Stimulated activated CD4-positive, alpha-beta T cell treated with anti-CD3 and anti-CD28 coated beads, Interleukin-2, amount 100 ng/mL, for 4 hours (primary cell): Measurements from ENCODE around the gene AFTPH.

Experiments
- DNase-seq: peaks from one replicate; pipeline ENCODE4 v3.0.0-alpha.2; 2020; ENCODE audit warnings: low read depth

The AFTPH gene

DNA sequence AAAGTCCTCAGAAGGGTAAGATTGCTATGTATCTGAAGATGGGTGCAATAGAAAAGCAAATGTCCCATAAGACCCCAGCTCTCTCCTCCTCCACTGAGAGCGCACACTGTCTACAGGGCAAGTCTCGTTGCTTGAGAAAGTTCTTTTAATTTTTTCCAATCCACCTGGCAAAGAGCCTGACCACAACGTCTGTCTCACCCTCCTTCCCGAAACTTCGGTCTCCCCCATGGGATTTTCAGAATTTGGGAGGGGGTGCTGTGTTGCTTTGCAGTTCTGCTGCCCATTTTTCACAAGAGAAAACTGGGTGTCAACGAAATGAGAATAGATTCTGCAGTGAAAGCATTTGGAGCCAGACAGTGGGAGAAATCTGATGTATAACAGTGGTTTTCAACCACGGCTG lies 89.1 kb downstream of the AFTPH start:
- no peak for DNase-seq

DNA sequence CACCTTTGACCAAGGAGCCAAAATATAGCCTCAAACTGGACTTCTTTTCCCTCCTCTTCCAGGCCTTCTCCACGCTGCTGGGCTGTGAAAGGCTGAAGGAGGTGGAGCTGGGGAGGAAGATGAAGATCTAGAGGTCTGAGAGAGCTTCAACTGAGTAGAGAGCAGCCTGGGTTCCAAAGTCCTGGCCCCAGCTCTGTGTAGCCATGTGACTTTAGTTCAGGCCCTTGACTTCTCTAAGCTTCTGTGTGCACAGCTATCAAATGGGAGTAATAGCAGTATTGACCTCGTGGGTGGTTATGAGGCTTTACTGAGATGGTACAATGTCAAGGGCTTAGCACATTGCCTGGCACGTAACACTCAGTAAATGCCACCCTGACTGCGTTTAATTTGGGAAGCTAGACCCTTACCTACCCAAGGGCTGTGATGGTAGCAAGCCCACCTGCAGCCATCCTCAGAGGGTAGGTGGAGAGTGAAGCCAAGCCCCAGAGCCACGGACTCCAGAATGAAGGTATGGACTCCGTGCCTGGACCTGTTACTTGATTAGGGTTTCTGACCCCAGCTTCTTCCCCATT lies 91.2 kb downstream of the AFTPH start:
- no peak for DNase-seq

DNA sequence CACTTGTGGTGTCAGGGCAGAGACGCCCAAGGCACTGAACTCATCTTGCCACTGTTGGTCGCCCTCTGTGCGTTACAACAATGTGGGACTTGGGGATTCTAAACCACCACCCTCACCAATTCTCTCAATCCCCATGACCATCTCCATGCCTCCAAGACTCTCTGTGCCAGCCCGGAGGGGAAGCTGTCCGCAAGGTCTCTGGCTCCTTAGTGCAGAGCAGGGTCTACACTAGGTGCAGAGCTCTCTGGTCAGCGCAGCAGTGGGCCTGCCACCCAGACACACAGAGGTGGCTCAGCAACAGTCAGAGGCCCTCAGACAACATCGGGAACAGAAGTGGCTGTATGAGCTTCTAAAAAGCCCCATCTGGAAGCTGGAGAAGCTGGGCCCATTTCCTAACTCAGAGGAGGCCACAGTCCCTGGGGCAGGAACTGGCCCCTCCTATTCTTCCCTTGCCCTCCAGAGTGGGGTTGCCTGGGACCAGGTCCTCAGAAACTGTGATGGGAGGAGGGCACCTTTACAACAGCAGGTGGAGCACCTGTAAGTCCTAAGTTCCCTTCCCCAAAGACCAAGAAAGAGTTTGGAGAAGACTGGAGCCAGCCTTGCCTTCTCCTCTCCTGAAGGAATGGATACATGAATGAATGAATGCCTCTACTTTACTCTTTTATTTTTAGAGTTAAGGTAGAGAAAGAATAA lies 91.9 kb downstream of the AFTPH start:
- no peak for DNase-seq

DNA sequence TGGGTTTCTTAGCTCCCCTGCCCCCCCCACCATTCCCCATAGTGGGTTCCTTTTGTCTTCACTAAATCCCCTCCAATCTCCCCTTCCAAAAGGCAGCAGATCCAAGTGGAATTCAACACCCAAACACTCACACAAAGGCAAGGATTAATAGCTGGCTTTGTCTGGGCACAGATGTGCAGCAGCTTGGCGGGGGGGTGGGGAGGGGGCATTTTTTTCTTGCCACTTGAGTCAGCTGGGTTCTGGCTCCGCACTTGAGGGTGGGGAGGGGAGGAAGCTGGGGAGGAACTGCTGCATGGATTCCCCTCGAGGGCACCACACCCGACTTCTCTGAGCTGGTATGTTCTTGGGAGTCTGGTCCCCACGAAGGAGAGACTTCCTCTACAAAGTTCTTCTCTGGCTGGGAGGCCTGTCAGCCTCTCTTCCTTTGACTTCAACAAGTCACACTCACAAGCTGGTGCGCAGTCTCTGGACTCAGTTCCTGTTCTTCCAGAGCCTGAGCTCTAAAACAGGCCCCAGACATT lies 93.6 kb downstream of the AFTPH start:
- no peak for DNase-seq

DNA sequence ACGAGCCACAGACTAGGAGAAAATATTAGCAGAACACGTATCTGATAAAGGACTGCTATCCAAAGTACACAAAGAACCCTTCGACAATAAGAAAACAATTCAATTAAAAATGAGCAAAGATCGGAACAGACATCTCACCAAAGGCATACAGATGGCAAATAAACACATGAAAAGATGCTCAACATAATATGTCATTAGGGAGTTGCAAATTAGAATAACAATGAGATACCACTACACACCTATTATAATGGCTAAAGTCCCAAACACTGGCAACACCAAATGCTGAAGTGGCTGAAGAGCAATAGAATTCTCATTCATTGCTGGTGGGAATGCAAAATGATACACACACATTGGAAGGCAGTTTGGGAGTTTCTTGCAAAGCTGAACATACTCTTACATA lies 96.5 kb downstream of the AFTPH start:
- no peak for DNase-seq

DNA sequence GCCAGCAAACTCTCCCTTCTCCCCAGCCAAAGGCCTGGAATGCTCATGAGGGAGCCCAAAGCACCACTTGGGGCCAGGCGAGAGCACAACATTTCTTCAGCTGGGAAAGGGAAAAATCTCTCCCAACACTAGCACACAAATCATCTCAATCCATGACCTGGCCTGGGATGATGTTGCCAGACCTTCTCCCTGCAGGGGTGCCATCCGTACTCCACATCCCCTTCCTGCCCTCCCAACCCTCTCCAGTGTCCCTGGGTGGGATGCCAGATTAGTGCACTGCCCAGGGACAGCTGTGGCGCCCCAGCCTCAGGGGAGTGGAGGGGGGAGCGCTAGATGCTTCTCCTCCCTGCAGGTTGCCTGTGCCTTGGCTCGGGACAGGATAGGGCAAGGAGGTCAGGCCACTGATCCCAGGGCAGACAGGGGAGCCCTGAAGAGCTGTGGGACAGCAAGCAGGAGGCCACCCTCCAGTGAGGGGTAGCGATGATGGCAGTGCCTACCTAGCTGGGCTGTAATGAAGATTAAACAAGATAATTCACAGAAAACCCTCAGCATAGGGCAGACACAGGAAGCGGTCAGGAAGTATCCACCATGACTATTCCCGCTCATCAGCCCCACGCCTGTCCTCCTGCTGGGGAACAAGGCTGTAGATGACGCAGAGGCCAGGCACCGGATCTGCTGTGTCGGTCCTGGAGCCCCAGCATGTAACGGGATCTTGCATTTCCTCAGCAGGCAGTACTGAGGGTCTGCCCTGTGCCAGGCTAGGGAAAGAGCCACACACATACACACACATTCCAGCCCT lies 98.5 kb downstream of the AFTPH start:
- no peak for DNase-seq

DNA sequence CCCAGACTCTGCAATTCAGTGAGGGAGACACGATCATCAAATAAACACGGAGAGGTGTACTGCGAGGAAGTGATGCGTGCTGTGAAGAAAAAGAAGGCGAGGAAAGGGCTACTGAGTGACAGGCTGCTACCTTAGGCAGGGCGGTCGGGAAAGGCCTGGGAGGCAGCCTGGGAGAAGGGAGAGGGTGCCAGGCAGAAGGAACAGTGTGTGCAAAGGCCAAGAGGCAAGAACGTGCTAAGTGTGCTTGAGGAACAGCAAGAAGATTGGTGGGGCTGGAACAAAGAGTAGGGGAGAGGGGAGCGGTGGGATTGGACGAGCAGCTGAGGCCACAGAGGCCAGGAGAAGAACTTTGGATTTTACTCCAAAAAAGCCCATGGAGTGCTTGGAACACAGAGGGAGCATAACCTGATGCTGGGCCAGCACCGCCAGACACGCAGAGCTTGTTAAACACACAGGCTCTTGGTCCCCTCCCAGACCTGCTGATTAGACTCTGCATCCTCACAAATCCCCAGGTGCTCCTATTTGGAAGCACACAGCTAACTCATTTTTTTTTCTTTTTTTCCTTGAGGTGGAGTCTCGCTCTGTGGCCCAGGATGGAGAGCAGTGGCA lies 99.2 kb downstream of the AFTPH start:
- no peak for DNase-seq

DNA sequence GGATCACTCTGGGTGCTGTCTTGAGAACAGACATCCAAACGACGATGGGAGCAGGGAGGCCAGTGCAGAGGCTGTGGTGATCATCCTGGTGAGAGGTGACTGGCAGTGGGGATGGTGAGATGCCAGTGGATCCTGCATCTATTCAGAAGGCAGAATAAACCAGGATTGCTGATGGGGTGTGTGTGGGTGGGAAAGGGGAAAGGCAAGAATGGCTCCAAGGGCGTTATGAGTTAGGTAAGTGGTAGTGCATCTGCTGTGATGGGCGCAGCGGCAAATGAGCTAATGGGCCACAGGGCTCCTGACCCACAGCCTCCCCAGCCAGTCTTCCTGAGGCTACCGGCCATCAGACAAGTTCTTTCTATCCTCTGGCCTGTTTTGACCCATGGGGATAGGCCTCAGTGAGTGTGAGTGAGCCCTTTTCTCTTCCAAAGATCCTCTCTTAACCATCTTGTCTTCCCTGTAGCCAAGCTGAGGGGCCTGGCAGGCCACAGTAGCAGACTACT lies 100.0 kb downstream of the AFTPH start:
- no peak for DNase-seq

DNA sequence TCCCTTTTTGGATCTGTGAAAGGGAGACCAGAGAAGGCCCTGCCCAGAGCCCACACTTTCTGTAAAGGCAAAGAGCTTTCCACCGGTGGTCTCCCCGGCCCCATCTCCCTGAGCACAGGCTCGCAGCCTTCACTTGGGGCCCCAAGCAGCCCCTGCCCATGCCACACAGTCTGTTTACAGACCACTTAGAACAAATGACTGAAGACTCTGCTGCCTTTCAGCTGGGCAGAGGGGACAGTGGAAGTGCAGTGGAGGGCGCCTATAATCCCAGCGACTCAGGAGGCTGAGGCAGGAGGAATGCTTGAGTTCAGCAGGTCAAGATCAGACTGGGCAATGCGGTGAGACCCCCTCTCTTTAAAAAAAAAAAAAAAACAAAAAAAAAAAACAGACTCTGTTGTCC lies 100.7 kb downstream of the AFTPH start:
- DNase-seq, result no peak

DNA sequence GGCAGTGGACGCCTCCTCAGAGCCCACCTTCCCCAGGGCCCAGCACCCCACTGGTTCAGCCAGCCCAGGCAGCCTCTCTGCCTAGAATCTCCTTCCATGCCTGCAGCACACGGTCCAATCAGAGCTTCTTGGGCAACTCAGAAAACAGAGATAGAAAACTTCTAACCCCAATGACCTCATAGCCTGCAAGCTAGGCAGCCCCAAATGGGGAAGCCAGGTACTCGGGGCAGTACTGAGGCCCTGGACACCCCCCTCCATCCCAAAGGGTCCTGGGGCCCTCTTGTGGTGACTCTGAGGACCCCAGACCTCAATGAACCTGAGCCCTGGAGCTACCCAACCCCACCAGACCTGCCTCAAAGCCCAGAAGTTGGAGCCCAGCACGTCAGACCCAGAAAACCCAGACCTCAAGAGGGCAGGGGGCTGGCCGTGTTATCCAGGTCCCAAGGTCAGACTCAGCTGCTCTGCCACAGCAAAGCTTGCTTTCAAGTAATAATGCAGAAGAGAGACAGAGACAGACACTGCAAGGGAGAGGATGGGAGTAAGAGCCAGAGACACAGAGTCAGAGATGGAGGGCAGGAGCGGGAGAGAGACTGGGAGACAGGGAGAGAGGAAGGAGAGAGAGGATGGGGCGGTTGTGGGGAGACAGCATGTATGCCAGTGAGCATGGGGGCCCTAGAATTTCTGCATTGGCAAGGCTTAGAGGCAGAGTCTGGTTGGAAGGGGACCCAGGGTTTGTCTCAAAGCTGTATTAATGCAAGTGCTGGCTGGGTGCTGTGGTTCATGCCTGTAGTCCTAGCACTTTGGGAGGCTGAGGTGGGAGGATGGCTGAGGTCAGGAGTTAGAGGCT lies 101.4 kb downstream of the AFTPH start:
- no peak for DNase-seq

DNA sequence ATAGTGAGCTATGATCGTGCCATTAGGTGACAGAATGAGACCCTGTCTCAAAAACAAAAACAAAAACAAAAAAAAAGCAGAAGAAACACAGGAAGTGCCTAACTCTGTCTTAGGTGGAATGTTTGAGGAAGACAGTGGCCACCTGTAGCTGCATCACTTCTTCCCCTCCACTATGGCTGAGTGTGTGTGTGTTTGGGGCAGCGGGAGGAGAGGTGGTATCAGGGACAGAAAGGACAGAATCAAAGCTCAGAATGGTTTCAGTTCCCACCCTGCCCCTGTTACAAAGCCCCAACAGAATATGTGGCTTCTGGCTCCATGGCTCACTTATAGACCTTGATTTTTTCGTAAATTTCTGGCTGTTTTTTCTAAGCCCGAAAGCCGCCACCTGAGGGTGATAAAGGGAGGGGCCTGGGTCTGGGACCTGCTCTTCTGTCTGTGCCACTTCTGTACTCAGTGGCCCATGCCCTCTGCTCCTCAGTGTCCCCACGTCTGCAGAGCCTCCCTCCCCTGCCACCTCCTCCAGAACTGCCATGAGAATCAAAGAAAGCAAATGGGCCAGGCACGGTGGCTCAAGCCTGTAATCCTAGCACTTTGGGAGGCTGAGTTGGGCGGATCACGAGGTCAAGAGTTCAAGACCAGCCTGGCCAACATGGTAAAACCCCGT lies 102.2 kb downstream of the AFTPH start:
- no peak for DNase-seq

DNA sequence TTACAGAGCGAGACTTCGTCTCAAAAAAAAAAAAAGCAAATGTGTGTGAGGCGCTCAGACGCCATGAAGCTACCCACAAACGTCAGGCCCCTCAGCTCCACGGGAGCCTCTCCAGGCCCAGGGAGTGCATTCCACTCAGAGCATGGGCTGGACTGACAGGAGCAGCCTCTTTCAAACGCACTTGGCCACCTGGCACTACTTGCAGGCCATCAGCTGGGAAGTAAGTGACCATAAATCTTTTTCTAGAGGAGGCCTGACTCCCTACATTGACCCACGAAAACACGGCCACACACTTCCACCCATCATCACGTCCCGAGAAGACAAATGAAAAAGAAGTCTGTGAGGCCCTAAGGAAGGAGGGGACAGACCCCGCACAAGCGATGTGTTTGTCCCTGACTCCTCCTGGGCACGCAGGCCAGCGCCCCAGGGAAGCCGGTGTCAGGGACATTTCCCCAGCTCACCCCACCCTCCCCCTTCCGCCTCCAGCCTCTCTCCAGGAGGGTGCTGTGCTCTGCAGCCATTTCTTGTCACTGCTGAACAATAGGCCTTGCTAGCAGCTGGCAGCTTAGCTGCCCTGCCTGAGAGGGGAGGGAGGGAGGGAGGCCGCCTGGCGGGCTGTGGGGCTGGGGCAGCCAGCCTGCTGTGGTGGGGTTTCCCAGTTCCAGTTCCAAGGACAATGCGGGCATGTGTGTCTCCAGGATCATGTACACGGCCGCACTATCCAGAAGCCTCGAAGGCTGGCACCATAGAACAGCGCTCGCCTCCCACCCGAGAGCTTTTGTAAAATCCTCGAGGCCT lies 103.0 kb downstream of the AFTPH start:
- no peak for DNase-seq

DNA sequence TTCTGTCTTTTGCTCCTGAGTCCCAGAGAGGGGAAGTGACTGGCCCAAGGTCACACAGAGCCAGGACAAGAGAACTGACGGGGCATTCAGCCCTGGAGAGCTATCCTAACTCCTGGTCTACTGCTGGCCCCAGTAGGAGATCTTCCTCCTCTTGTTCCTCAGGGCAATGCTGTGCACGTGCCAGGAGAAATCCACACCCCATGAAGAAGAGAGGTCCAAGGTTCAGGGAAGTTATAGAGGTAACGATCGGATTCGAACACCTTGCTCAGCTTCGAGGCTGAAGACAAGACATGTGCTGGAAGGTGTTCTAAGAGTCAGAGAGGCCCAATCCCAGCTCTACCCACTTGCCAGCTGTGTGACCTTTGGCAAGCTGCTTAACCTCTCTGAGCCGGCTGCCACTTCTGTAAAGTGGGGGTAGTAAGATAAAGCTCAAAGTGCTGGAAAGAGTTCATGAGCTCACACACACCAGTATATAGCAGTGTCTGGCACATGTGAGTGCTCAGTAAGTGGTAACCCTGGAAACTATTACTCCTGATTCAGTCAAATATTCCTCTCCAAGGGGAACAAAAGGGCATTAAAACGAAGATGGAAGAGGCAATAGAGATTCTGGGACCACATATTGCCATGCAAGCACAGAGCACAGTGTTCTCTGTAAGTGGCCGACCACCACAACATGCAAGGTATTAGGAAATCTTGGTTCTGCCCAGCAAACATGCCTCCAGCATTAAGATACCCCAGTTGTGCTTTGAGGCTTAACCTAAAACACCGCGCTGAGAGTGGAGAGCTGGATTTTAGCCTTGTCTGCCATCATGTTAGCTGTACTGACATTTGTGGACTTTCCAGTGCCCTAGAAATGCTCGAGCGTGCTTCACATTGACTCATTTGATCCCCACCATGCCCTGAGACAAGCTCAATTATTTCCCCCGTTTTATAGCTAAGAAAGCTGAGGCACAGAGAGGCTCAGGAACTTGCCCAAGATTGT lies 104.0 kb downstream of the AFTPH start:
- DNase-seq, result no peak

DNA sequence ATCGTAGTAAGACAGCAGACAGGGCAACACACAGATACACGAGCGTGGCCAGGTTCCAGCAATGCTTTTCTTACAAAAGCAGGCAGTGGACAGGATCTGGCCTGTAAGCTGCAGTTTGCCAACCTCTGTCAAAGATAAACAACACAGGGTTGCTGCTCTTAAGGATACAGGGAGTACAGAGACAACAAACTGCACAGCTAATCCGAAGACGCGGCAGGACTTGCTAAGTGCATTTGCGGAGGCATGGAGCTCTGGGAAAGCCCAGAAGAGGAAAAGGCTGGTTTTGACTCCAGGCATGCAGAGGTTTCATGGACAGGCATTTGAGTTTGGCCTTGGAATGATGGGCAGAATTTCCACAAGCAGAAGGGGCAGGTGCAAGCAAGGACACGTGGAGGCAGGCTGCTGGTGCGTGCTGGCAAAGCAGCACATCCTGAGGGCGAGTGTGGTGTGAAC lies 105.2 kb downstream of the AFTPH start:
- DNase-seq, result no peak

DNA sequence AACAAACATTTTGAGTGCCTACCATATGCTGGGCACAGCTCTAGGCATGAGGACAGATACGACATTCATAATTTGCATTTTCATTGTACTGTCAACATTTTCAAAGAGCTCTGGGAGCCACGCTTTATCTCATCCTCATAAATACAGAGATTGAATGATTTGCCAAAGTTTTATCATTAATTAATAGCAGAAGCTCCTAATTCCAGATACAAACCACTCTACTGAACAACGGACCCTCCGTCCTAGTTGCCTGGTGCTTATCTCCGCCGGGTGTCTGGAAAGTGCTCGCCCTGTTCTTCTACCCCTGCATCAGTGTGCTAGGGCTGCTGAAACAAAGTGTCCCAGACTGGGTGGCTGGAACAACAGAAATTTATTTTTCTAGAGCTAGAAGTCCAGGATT lies 105.7 kb downstream of the AFTPH start:
- no peak for DNase-seq

DNA sequence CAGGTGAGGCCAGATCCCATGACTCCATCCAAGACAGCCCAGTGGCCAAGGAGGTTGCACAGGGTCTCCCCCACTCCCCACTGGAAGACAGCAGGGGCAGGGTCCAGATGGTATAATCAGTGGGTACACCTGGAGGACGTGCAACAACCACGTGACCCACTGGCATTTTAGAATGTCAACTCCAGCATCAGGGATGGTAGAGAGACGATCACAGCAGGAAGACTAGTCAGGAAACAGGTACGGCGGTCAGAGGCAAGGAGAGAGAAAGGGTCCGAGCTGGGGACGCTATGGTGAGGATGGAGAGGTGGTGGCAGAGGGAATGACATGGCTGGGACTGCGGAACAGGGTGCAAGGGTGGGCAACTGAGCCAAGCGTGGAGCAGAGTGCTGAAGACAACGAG lies 106.6 kb downstream of the AFTPH start:
- DNase-seq, result no peak

DNA sequence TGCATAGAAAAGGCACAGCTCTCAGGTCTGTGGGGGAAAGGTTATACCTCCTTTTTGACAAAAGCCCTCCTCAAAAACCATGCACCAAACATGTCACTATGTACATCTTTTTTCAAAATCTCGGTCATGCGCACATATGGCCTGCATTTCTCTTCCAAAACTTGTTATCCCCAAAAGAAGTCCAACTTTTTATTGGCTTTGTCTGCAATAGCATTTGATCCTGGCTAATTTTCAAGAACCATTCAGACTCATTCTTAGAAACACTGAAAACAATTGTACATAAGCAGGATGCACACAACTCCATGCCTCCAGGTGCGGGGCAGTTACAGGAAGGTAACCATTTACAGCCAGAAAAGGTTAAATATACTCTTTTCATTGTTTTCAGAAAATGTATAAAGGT lies 107.6 kb downstream of the AFTPH start:
- DNase-seq, result no peak

DNA sequence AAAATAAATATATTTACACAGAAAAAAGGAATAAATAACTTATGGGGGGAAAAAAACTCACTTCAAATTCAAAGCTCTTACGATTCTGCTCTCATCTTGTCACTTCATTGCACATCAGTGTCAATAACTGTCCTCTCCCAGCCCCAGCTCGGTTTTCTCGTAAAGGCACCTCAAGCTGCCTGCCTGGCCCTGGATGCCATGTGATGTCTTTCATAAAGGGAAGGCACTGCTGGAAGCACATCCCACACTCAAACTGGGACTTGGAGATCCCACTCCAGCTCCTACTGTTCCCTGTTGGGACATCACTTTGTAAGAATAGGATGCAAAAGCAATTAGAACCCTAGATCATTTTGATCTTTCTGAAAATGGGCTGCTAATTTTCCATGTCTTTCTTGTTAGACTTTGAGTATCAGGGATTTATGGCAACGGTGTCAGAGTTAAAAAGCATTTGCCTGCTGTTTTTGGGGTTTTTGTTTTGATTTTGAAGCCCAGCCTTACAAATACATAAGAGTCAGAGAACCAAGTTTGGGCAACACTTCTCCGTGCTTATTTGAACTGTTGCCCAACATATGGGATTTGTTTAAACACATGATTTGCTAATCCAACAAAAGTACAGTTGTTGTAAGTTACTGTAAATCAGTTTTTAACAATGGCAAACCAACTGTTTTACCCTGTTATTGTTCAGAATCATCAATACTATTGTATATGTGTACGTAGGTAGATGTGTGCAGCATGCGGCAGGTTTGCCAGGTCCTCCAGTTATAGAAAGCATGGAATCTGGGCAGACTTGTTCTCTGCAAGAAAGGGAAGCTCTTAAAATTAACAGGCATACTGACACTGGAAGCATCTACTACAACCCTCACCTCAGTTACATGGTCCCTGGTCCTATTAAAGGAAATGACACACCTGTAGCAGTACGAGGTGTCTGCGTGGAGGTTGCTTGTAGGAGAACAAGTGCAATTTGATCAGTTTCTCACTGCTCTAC lies 109.0 kb downstream of the AFTPH start:
- DNase-seq, result no peak
